NCI-H2227 treated with DMSO at 0.1 percent for 48 hours (cell line): ENCODE results near the gene PIBF1.
"Not testable (repeated sequence)": the region's sequence is repeated elsewhere in the genome, so short reads cannot be mapped to it uniquely, and the experiment has no call there.

Experiments
- DNase-seq: peaks from one replicate; lab custom pipeline; 2025; lab: John Stamatoyannopoulos, UW

PIBF1 gene

DNA sequence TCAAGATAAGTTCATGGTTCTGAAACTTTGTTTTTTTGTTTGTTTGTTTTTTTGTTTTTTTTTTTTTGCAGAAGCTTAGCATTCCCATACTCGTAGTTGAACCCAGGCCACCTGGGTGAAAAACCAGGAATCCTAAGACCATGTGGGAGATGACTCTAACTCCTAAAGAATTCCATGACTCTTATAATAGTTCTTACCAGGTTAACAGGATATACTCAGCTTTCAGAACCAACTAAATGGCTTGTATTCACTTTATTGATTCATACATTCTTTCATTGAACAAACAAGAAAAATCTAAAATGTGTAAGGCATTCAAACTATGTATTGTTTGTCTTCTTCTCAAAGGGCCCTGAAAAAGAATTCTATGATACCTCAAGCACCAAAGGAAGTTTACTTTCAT is 236.4 kb downstream of the PIBF1 start:
- no peak for DNase-seq

DNA sequence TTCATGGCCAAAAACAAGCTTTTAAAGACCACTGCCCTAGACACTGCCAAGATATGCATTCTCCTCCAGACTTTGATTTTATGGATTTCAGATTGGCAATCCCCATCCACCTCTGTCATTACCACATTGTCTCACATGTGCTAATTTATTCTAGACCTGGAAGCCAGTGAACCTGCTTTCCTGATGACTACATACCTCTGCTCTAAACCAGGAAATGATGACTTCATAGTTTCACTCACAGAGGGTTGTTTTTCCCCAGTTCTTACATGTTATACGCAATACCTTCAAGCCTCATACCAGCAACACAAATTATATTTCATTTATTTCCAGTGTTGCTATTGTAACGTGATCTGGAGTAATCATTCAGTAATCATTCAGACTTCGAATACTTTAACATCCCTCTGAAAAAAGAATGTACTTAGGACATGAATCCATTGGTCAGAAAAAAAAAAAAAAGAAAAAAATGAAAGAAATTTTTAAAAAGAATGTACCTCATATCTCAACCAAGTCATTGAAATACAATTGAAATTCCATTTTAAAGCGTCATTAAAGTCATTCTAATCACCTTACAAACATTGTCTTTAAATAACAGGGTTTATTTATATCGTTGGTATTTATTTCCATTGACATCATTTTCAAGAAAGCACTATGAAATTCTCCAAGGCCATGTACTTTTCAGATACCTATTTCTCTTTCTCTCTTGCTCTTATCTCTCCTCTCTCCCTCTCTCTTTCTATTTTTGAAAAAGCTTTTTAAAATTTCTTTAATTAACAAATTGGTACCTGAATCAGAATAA is 243.5 kb downstream of the PIBF1 start:
- DNase-seq: no peak

DNA sequence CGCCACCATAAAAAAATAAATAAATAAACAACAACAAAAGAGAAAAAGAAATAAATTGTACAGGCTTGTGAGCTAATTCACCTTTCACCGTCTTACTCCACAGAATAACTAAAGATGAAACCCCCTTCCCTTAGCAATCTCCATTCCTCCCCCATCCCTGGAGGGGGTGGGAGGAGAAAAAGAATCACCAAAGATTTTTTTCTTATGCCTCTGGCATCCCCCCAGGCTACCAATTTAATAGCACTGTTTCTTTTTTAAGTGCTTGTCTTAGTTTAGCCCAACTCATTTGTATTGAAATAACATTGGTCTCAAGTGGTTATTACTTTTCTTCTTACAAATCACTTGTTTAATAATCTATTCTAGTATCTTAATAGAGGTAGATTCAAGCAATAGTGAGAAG is 253.0 kb downstream of the PIBF1 start:
- no peak for DNase-seq

DNA sequence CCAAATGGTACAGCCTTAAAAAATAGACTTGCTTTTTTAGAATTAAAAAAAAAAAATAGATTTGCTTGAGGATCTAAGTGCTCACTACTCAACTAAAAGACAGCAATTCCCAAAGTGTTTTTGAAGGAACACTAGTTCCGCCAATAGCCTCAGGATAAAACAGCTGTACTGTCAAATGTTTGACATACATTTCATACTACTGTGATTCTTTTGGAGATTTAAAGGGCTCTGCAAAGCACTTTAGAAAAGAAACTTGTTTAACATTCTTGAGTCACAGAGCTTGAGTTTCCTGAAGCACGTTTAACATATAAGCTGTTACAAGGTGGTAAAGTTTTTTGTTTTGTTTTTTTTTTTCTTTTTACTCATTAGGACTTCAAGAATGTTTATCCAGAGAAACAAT is 253.7 kb downstream of the PIBF1 start:
- no peak for DNase-seq

DNA sequence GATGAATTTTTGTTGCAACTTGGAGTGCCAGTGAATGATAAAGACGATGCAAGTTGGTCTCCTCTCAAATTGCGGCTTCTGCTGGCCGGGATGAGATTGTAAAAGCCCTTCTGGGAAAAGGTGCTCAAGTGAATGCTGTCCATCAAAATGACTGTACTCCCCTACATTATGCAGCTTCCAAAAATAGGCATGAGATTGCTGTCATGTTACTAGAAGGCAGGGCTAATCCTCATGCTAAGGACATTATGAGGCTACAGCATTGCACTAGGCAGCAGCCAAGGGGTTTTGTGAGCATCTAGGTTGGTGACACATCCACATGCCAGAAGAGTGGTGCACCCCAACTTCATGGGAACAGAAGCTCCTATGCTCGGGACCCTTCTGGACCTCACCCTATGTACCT is 254.6 kb downstream of the PIBF1 start:
- DNase-seq: no peak

DNA sequence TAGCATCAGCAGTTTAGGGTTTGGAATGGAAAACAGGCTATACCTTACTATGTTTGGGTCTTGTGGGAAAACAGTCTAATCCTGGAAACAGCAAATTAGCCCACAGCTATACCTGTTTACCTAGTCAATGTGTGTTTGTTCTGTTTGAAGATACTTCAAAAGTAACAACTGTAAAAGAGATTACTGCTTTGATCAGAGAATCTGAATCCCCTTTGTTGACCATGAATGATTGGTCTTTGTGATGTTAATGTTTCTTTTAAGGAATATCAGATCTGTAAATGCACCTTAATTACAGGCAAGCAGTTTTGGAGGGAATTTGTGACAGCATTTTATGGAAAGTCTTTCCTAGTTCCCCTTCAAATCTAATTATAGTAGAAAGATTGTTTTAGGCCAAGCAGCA is 256.1 kb downstream of the PIBF1 start:
- DNase-seq: no peak

DNA sequence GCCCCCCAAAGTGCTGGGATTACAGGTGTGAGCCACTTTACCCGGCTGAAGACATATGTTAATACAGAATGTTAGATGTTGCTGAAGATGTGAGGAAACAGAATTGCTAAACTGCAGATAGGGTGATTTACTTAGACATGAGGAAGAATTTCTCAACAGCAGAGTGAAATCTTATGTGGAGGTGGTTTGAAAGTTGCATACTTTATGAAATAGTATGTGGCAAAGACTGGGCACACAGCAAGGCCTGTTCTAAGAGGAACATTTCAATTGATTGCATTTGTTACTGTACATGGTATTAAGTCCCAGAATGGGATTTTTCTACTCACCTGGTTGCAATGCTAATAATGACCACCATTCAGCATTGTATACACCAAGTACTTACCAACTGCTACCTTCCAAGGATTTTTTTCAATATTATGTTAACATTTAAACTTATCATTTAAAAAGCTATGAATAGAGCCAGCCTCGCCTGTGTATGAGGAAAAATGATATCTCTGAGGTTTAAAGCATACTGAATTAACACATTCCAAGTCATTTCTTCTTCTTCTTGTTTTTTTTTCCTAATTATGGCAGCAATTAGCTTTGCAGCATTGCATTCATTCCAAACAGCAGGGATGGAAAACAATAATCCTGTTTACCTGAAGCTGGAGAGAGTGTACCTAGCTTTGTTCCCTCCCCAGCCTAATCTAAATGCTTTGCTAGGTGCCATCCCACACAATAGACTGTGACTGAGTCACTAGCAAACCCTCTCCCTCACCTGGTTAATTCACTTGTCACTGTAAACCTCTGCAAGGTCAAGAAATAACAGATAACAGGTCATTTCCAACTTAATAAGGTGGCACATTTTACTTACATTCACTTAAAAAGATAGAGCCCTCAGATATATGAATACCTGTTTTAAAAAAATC is 257.5 kb downstream of the PIBF1 start:
- DNase-seq: no peak

DNA sequence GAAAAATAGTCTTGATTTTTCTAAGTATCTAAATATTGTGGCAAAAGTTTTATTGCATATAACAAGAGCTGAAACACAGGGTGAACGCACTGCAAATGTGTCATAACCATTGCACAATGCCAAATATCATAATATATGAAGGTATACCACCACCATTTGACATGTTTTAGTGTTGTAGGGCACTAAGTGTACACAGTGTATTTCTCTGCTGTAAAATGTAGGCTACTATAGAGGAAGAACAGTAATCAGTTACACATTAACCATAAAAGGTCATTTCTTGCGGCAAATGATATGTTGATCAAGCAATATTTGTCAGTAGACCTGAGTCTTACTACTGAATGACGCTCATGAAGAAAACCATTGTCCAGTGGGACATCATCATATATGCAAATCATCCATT is 258.6 kb downstream of the PIBF1 start:
- no peak for DNase-seq

DNA sequence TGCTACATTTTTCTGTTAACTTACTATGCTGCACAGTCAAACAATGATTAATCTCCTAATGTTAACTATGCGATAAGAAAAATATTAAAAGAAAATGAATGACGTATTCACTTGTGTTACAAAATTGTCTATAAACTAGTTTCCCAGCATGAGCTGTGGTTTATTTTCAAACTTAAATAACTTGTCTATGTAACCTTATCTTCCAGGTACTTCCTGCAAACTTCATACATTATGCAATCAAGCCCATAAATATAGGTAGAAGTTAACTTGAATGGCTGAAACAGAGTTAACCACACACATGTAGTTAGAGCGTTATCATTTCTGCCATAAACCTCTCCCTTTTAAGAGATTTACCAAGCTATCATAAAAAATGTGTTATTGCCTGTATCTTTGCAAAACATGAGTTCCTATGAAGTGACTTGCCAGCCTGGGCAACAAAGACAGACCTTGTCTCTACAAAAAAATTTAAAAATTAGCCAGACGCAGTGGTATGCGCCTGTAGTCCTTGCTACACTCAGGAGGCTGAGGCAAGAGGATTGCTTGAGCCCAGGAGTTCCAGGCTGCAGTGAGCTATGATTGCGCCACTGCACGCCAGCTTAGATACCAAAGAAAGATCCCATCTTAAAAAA is 259.1 kb downstream of the PIBF1 start:
- DNase-seq: no peak

DNA sequence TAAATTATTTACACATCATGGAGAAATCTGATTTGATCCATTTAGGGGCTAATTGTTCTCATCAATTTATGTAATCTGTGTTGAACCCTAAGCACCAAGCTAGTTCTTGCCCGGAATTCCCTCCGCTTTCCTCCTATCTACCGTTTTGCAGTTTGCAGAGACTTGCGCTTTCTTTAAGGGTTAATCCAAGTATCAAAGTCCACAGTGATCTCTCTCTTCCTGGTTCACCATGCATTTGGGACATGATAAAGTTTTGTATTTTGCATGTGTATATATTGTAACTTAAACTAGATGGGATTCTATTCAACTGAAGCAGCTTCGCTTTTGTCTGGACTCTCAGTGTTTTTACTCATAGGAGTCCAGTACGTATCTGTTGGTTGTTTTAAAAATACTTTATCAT is 263.1 kb downstream of the PIBF1 start:
- DNase-seq: no peak

DNA sequence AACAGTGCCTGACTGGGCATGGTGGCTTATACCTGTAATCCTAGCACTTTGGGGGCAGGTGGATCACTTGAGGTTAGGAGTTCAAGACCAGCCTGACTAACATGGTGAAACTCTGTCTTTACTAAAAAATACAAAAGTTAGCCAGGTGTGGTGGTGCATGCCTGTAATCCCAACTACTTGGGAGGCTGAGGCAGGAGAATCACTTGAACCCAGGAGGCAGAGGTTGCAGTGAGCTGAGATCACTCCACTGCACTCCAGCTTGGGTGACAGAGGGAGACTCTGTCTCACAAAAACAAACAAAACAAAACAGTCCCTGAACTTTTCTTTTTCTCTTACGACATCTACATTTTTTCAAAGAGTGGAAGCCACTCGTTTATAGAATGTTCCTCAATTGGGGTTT is 266.7 kb downstream of the PIBF1 start:
- not testable (repeated sequence) for DNase-seq

DNA sequence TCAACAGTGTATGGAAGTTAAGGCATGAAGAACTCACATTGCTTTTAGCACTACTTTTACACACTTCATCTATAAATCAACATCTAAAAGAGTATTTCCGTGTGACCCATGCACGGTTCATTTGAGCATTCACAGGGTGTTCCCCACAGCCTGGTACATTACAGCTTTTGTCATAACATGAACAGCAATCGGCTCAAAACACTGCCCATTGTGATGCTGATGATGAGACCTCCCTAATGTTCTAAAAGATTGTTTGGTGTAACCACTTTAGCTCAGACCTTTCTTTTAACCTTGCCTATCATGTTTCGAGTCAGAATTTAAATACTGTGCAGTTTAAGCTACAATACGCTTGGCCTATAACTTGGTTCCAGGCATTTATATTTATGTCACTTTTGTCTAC is 272.8 kb downstream of the PIBF1 start:
- DNase-seq: no peak

DNA sequence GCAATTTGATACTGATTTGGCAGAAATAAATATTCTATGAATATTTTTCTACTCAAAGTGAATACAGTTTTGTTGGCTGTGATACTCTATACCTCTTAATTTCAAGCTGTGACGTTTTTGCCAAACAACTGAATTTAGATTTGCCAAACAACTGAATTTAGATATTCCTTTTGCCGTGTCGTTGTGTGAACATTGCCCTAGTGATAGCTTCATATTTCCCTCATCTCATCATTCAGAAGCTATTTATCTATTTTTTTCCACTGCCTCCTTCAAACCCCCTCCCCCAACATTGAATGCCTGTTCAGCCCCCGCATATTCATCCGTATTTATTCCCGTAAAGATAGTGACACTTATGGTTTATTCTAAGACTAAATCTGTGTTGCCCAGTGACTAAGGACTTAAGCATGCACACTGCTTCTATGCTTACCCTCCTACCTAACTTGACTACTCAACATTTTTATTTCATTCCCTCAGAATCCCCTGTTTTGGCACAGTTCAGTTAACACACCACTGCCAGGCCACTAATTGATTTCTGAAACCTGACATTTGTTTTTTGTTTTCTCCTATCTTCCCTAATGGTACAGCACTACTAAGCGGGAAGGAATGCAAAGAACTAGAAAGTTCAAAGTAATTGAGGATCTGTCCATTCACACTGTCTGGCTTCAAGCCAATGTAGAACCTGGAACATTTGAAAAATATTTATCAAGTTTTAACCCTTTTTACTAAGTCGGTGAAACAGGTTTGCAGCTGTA is 274.1 kb downstream of the PIBF1 start:
- no peak for DNase-seq

DNA sequence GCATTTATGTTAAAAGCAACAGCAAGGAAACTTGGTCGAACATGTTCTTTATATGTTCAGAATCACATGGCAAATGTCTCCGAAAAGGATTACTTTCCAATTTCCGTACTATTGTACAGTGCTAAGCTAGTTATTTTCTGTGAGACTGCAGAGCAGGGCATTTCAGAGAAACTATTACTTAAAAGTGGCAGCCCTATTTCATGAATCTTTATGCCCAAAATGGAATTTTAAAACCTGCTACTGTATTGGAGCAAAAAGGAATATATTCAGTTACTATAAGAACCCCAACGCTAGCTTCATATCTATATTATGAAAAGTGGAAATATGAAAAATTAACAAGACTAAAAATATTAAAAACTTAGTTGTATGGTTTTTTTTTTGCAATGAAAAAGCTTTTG is 274.6 kb downstream of the PIBF1 start:
- DNase-seq: no peak

DNA sequence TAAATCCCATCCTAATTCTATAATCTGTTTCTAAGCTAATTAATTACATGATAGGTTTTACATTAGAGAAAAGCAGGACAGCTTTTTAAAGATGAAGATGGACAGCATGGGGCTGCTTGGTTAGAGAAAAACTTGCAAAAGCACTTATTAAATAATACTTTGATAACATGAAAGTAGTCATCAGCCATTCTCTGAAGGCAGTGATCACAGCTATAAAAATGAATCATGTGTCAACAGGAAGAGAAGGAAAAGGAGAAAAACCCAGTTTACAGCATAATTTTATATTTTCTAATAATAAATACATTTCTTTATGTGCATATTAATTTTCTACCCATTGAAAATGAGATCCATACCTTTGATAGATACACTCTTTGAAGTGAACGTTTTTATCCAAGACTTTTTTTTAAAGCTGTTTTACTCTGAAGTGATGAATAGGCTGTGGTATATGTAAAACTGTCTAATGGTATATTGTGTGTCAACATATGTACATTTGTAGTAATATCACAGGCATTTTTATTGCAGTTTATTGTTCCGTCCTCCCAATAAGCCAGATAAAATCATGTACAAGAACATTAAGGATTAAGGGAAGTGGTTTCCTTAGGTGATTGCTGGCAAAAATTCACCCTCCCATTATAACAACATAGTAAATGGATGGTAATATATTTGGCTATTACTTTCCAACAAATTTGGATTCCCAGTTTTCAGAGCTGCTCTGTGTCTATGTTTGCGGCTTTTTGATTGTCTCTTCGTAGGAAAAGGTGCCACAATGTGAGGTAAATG is 275.5 kb downstream of the PIBF1 start:
- DNase-seq: no peak

DNA sequence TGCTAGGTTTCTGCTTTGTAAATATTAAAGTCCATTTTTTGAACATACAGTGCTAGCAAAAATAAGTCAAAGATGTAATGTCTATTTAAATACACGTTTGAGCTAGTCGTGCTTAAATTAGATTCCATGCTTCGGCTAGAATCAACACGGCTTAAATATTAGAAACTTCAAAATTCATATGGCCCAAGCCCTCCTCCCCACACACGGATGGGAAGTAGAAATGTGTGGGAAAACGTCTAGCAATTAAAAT is 276.1 kb downstream of the PIBF1 start:
- DNase-seq: no peak

DNA sequence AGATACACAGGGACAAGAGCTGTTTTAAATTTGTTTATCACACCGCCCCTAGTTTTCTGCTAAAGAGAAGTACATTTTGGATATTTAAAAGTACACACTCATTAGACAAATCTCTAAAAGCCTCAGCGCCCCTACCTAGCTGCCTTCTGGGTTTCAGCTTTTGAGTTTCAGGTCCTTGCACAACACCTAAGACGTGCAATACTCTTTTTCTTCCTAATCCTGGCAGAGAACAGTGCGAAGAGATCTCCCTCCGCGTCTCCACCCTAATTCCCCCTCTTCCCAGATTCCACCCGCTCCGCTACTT is 276.5 kb downstream of the PIBF1 start:
- DNase-seq: no peak

DNA sequence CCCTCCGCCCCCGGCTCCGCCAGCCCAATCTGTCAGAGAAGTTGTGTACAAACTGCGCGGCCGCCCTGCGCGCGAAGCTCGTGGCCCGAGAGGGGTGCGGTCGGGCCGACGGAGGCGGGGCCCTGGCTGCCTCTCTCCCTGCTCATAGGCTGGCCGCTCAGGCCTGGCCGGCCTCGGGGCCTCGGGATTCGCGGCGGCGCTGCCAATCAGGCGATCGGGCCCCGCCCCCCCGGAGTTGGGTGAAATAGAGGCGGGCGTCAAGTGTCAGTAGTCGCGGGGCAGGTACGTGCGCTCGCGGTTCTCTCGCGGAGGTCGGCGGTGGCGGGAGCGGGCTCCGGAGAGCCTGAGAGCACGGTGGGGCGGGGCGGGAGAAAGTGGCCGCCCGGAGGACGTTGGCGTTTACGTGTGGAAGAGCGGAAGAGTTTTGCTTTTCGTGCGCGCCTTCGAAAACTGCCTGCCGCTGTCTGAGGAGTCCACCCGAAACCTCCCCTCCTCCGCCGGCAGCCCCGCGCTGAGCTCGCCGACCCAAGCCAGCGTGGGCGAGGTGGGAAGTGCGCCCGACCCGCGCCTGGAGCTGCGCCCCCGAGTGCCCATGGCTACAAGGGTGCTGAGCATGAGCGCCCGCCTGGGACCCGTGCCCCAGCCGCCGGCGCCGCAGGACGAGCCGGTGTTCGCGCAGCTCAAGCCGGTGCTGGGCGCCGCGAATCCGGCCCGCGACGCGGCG is 277.0 kb downstream of the PIBF1 start, which contains the start of gene KLF5:
Gene KLF5, plus strand, starts transcription at position 270 of the 724 bp plus-strand sequence. Its CDS starts 323 bp downstream, at position 593.
- peak; percentile 70 for DNase-seq

DNA sequence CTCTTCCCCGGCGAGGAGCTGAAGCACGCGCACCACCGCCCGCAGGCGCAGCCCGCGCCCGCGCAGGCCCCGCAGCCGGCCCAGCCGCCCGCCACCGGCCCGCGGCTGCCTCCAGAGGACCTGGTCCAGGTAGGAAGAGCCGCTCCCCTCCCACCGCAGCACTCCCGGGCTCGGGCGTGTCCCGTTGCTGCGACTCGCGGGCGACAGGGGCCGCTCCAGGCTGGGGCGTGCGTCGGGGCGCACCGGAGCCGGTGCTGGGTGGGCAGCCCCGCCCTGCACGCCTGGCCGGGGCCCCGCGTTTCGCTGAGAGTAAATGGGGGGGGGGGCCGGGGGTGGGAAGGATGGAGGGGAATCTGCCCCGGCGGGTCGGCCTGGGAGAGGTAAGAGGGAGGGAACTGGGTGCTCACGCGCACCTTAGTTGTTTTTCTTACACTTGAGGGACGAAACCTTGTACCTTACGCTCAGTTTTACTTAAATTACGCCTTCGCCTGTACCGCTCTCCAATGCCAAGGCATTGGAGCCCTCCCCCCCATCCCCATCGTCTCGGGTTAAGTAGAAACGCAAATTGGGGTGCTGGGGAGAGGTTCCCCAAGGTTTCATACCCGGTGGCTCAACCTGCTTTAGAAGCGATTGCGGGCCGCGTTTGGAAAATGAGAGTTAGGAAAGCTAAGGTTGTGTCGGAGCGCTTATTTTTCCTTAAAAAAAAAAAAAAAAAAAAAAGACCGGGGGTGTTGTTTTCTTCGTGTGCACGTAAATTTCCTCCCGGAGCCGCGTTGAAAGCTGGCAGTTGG is 277.7 kb downstream of the PIBF1 start:
- no peak for DNase-seq
